ENCODE measurements around the gene OR6F1.

DNA sequence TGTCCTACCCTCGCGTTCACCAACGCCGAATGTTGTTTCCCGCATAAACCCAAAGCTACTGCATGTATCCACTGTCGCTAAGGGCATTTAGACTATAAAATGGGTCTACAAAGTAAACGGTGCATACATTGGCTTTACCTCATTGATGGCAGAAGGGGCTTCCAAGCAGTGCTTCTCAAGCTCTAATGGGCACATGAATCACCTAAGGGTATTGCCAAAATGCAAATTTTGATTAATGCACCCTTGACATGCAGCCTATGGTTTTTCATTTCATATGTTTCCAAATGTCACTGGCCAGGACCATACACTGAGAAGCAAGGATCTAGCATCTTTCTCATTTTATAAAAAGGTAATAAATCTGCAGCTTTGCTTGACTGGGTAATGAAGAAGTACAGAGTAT is 2.7 kb downstream of the OR6F1 start:
- no peak for TF ChIP-seq POLR2AphosphoS5 (IDR thresholded peaks at IDR 0.05; ENCODE audit: low read depth, low read length)
- TF ChIP-seq POLR2A (IDR thresholded peaks at IDR 0.05; ENCODE audit: low read depth, low read length), result no peak
- TF ChIP-seq TAF1 (IDR thresholded peaks at IDR 0.05; ENCODE audit: low read depth, low read length), result no peak
- TF ChIP-seq SPI1 (IDR thresholded peaks at IDR 0.05; ENCODE audit: low read depth, low read length), result no peak

Data from GM12891 (cell line).